ENCODE results near the gene TXNDC11. TPM values are rescaled to one million over a fixed set of nuclear protein-coding genes. Genes with fewer than 3 reads are reported as not detected.

Gene TXNDC11
- total and polyA plus RNA-seq, 10 of the 15 experiments (the other 5 are each of a cell fraction or from before 2014, with no cell fraction given) = 1.7 to 86.7 (median 54.4) TPM

DNA sequence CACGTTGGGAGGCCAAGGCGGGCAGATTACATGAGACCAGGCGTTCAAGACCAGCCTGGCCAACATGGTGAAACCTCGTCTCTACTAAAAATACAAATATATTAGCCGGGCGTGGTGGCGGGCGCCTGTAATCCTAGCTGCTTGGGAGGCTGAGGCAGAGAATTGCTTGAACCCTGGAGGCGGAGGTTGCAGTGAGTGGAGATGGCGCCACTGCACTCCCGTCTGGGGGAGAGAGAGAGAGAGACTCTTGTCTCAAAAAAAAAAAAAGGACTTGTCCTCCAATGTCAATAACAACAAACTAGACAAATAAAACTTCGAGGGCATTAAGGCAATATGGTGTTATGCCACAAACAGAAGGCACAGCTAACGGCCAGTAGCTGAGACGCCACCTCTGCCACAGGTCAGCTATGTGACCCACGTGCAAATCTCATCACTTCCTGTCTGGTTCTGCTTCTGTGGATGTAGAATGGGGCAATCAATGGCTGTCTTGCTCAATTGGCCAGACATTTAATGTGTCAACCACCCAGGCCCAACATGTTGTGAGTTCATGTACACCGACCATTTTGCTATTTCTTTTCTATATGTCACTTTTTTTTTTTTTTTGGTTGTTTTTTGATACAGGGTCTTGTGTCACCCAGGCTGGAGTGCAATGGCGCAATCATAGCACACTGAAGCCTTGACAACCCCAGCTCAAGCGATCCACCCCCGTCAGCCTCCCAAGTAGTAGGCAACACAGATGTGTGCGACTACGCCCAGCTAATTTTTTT, 834 bp upstream of the TXNDC11 start (continued):
- TF ChIP-seq NR2F1 (conservative IDR thresholded peaks at IDR 0.05) = peak; percentile 35; the same call in 1 of the 2 replicates
- no peak for TF ChIP-seq CBFB (IDR thresholded peaks at IDR 0.05; ENCODE audit: low read depth)
- peak; percentile 21 to 34; a peak in 1 of 4 replicates for TF ChIP-seq BHLHE40 (IDR thresholded peaks at IDR 0.05; ENCODE audit: borderline replicate concordance in 1 of 2, low read depth in 2 of 2, low read length in 1 of 2)
- no peak for TF ChIP-seq SUPT20H (IDR thresholded peaks at IDR 0.05; ENCODE audit: borderline replicate concordance, control insufficient read depth, low read depth, low read length)
- no peak for TF ChIP-seq FOS (IDR thresholded peaks at IDR 0.05; ENCODE audit: borderline replicate concordance, extremely low read depth, insufficient read length)
- TF ChIP-seq RAD21 (IDR thresholded peaks at IDR 0.05; ENCODE audit: insufficient read depth, low read depth, low read length) = no peak
- TF ChIP-seq IKZF2 (IDR thresholded peaks at IDR 0.05) = no peak
- TF ChIP-seq SUZ12 (IDR thresholded peaks at IDR 0.05; ENCODE audit: unreplicated experiment) = no peak
- TF ChIP-seq SP1 (IDR thresholded peaks at IDR 0.05; ENCODE audit: low read depth, low read length) = no peak
- TF ChIP-seq, protein P1, sequence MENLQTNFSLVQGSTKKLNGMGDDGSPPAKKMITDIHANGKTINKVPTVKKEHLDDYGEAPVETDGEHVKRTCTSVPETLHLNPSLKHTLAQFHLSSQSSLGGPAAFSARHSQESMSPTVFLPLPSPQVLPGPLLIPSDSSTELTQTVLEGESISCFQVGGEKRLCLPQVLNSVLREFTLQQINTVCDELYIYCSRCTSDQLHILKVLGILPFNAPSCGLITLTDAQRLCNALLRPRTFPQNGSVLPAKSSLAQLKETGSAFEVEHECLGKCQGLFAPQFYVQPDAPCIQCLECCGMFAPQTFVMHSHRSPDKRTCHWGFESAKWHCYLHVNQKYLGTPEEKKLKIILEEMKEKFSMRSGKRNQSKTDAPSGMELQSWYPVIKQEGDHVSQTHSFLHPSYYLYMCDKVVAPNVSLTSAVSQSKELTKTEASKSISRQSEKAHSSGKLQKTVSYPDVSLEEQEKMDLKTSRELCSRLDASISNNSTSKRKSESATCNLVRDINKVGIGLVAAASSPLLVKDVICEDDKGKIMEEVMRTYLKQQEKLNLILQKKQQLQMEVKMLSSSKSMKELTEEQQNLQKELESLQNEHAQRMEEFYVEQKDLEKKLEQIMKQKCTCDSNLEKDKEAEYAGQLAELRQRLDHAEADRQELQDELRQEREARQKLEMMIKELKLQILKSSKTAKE (IDR thresholded peaks at IDR 0.05; ENCODE audit: low read depth, poor library complexity, severe bottlenecking) = no peak
- no peak for TF ChIP-seq DPF2 (IDR thresholded peaks at IDR 0.05)
- no peak for TF ChIP-seq ESRRA (IDR thresholded peaks at IDR 0.05; ENCODE audit: low read length)
- no peak for TF ChIP-seq WRNIP1 (IDR thresholded peaks at IDR 0.05; ENCODE audit: borderline replicate concordance, low read depth, low read length)
- TF ChIP-seq ZNF24 (IDR thresholded peaks at IDR 0.05) = no peak
- TF ChIP-seq YY1 (IDR thresholded peaks at IDR 0.05; ENCODE audit: low read depth, low read length) = peak; percentile 63
- no peak for TF ChIP-seq TCF7 (IDR thresholded peaks at IDR 0.05; ENCODE audit: borderline replicate concordance)
- TF ChIP-seq MYB (IDR thresholded peaks at IDR 0.05; ENCODE audit: borderline replicate concordance, low read depth, low read length) = no peak
- no peak for TF ChIP-seq EGR1 (IDR thresholded peaks at IDR 0.05; ENCODE audit: borderline replicate concordance in 1 of 2, low read depth in 2 of 2, low read length in 2 of 2)
- no peak for TF ChIP-seq ATF7 (IDR thresholded peaks at IDR 0.05; ENCODE audit: low read depth)
- TF ChIP-seq RB1 (IDR thresholded peaks at IDR 0.05; ENCODE audit: borderline replicate concordance) = no peak
- TF ChIP-seq, protein P2, sequence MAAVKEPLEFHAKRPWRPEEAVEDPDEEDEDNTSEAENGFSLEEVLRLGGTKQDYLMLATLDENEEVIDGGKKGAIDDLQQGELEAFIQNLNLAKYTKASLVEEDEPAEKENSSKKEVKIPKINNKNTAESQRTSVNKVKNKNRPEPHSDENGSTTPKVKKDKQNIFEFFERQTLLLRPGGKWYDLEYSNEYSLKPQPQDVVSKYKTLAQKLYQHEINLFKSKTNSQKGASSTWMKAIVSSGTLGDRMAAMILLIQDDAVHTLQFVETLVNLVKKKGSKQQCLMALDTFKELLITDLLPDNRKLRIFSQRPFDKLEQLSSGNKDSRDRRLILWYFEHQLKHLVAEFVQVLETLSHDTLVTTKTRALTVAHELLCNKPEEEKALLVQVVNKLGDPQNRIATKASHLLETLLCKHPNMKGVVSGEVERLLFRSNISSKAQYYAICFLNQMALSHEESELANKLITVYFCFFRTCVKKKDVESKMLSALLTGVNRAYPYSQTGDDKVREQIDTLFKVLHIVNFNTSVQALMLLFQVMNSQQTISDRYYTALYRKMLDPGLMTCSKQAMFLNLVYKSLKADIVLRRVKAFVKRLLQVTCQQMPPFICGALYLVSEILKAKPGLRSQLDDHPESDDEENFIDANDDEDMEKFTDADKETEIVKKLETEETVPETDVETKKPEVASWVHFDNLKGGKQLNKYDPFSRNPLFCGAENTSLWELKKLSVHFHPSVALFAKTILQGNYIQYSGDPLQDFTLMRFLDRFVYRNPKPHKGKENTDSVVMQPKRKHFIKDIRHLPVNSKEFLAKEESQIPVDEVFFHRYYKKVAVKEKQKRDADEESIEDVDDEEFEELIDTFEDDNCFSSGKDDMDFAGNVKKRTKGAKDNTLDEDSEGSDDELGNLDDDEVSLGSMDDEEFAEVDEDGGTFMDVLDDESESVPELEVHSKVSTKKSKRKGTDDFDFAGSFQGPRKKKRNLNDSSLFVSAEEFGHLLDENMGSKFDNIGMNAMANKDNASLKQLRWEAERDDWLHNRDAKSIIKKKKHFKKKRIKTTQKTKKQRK (IDR thresholded peaks at IDR 0.05; ENCODE audit: low read depth, low read length) = no peak
